ENCODE results near the gene NKAPD1.

NKAPD1 gene

GRCh38 chr11:112128483-112129121 lies 54.5 kb downstream of the NKAPD1 start:
- peak; percentile 79 for DNase-seq
- in situ Hi-C loops (cut with HindIII; ENCODE audit: low pct_ligation_motif_present, low pct_unique_long_range_greater_than_20kb, low sequenced_read_pairs), result no loop called here

DNA sequence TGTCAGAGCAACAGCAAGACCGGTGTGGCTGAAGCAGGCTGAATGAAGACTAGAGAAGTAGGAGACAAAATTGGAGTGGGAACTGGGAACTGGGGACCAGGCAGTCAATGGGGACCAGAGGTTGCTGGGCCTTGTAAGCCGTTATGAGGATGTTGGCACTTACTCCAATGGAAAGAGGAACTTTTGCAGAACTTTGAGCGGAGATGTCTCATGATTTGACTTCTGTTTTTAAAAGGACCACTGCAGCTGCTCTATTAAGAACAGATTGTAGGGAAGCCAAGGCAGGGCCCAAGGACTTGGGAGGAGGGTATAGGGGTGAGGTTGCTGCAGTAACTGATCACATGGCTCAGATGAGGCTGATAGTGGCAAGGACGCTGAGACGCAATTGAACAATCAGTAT lies 55.6 kb downstream of the NKAPD1 start:
- in situ Hi-C loops (cut with HindIII; ENCODE audit: low pct_ligation_motif_present, low pct_unique_long_range_greater_than_20kb, low sequenced_read_pairs), result no loop called here
- no peak for DNase-seq

GRCh38 chr11:112132737-112133136 lies 58.6 kb downstream of the NKAPD1 start:
- DNase-seq, result no peak
- in situ Hi-C loops (cut with HindIII; ENCODE audit: low pct_ligation_motif_present, low pct_unique_long_range_greater_than_20kb, low sequenced_read_pairs), result no loop called here

DNA sequence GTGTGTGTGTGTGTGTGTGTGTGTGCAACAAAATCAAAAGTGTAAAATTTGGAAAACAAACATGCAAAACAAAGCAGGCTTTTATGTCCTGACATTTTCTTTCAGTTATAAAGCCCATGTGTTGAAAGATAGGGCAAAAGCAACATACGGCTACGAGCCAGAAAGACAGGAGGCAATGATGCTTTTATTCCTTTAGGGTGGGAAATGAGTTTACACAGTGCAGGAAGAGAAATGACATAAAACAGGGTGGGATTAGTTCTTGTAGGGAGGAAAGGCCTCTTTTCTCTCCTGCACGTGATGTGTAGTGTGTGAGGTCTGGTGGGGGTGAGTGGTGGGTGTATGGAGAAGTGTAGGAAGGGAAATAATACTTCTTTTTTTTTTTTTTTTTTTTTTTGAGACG lies 60.4 kb downstream of the NKAPD1 start:
- in situ Hi-C loops (cut with HindIII; ENCODE audit: low pct_ligation_motif_present, low pct_unique_long_range_greater_than_20kb, low sequenced_read_pairs), result no loop called here
- DNase-seq, result no peak
